GM23338 (cell line): ENCODE data around the gene CABLES1. TPM values are rescaled to one million over a fixed set of nuclear protein-coding genes. Genes with fewer than 3 reads are reported as not detected.

Experiments used
- CREB1 ChIP-seq: fragments of 250-450 bp; sonication (Bioruptor Pico); IDR thresholded peaks from 2 replicates; pipeline ENCODE4 v1.5.0; 2020; ENCODE audit warnings: low read depth, mild to moderate bottlenecking, moderate library complexity
- CTCF ChIP-seq, 2 experiments: fragments of 200-600 bp in 1 of 2; sonication (generic) in 1 of 2; conservative IDR thresholded peaks; 2 replicates each; pipeline versions ENCODE4 v1.5.1 to v1.6.1; 2016 to 2017; ENCODE audit warnings: antibody characterized with exemption in 2 of 2, low read depth in 2 of 2, mild to moderate bottlenecking in 2 of 2, moderate library complexity in 1 of 2
- ETS1 ChIP-seq: IDR thresholded peaks from 2 replicates; pipeline ENCODE4 v1.6.1; 2016; ENCODE audit warnings: antibody characterized with exemption
- JUNB ChIP-seq: IDR thresholded peaks from one replicate; pipeline ENCODE4 v1.6.1; 2016; ENCODE audit warnings: antibody characterized with exemption; ENCODE audit not compliant: unreplicated experiment
- POLR2AphosphoS5 ChIP-seq: IDR thresholded peaks from 2 replicates; pipeline ENCODE4 v1.6.1; 2016; ENCODE audit warnings: antibody characterized with exemption, low read depth
- STAT1 ChIP-seq: IDR thresholded peaks from one replicate; pipeline ENCODE4 v1.6.1; 2016; ENCODE audit warnings: antibody characterized with exemption; ENCODE audit not compliant: unreplicated experiment
- polyA plus RNA-seq: library from polyadenylated mRNA; unstranded; fragments of >200 nt; fragmentation: Nextera tagmentation; extraction: Ambion mirVana; gene quantifications from 2 replicates; pipeline ENCODE4 v1.2.1, GENCODE V29; 2016
- total RNA-seq: library from RNA; depleted of rRNA; stranded (reverse); fragments of >200 nt; shearing (Covaris generic); gene quantifications from 2 replicates; pipeline ENCODE4 v1.2.3, GENCODE V29; 2014
- TF ChIP-seq, protein P1 (sequence below): fragments of 250-450 bp; sonication (Bioruptor Pico); IDR thresholded peaks from 2 replicates; pipeline ENCODE4 v1.5.0; 2020; ENCODE audit warnings: mild to moderate bottlenecking, moderate library complexity

Gene CABLES1
- total and polyA plus RNA-seq, 2 experiments from 2014 or later, result 2.6 to 12.4 TPM

DNA sequence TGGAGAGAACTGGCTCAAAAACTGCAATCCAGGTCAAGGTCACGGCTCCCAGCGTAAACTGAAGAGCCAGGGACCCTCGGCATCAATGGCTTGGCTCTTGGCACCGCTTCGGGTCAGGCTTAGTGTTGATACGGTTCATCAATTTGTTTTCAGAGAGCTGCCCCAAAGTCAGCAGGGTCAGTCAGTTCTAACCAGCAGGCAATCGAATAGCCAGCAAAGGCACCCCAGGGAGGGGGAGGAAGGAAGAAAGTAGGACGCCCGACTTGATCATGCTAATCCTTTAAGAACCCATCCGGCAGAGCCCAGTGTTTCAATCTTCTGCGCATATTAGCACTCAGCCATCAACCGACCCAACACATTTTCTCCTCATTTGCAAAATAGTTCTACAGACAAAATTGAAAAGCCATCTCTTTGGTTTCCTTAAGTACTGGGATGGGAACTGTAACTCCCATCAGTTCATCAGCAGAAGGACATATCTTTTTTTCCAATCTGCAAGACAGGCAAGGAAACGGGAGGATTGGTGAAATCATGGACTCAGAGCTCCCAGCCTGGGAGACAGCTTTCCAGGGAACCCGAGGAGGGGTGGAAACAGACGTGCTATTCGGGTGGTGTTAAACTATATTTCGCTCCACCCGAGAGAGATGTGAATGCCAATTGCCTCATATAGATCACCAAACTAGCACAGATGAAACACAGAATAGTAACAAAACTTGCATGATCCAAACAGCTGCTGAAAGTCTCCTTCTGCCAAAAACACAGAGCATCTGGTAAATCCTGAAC is 40.7 kb upstream of the CABLES1 start (continued):
- TF ChIP-seq, protein P1, sequence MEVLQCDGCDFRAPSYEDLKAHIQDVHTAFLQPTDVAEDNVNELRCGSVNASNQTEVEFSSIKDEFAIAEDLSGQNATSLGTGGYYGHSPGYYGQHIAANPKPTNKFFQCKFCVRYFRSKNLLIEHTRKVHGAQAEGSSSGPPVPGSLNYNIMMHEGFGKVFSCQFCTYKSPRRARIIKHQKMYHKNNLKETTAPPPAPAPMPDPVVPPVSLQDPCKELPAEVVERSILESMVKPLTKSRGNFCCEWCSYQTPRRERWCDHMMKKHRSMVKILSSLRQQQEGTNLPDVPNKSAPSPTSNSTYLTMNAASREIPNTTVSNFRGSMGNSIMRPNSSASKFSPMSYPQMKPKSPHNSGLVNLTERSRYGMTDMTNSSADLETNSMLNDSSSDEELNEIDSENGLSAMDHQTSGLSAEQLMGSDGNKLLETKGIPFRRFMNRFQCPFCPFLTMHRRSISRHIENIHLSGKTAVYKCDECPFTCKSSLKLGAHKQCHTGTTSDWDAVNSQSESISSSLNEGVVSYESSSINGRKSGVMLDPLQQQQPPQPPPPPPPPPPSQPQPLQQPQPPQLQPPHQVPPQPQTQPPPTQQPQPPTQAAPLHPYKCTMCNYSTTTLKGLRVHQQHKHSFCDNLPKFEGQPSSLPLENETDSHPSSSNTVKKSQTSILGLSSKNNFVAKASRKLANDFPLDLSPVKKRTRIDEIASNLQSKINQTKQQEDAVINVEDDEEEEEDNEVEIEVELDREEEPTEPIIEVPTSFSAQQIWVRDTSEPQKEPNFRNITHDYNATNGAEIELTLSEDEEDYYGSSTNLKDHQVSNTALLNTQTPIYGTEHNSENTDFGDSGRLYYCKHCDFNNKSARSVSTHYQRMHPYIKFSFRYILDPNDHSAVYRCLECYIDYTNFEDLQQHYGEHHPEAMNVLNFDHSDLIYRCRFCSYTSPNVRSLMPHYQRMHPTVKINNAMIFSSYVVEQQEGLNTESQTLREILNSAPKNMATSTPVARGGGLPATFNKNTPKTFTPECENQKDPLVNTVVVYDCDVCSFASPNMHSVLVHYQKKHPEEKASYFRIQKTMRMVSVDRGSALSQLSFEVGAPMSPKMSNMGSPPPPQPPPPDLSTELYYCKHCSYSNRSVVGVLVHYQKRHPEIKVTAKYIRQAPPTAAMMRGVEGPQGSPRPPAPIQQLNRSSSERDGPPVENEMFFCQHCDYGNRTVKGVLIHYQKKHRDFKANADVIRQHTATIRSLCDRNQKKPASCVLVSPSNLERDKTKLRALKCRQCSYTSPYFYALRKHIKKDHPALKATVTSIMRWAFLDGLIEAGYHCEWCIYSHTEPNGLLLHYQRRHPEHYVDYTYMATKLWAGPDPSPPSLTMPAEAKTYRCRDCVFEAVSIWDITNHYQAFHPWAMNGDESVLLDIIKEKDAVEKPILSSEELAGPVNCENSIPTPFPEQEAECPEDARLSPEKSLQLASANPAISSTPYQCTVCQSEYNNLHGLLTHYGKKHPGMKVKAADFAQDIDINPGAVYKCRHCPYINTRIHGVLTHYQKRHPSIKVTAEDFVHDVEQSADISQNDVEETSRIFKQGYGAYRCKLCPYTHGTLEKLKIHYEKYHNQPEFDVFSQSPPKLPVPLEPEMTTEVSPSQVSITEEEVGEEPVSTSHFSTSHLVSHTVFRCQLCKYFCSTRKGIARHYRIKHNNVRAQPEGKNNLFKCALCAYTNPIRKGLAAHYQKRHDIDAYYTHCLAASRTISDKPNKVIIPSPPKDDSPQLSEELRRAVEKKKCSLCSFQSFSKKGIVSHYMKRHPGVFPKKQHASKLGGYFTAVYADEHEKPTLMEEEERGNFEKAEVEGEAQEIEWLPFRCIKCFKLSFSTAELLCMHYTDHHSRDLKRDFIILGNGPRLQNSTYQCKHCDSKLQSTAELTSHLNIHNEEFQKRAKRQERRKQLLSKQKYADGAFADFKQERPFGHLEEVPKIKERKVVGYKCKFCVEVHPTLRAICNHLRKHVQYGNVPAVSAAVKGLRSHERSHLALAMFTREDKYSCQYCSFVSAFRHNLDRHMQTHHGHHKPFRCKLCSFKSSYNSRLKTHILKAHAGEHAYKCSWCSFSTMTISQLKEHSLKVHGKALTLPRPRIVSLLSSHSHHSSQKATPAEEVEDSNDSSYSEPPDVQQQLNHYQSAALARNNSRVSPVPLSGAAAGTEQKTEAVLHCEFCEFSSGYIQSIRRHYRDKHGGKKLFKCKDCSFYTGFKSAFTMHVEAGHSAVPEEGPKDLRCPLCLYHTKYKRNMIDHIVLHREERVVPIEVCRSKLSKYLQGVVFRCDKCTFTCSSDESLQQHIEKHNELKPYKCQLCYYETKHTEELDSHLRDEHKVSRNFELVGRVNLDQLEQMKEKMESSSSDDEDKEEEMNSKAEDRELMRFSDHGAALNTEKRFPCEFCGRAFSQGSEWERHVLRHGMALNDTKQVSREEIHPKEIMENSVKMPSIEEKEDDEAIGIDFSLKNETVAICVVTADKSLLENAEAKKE (CRISPR knock-in tag), result no peak
- TF ChIP-seq CREB1 (CRISPR knock-in tag), result no peak
- TF ChIP-seq ETS1, result no peak
- no peak for TF ChIP-seq POLR2AphosphoS5
- TF ChIP-seq STAT1, result no peak
- TF ChIP-seq CTCF (conservative IDR thresholded peaks at IDR 0.05; ENCODE audit: low read depth in 2 of 2), result no peak
- TF ChIP-seq JUNB, result no peak
